OCI-LY7 (cell line): ENCODE data around the gene LPCAT3. TPM values are rescaled to one million over a fixed set of nuclear protein-coding genes. Genes with fewer than 3 reads are reported as not detected.

ENCODE experiments used
- BruUV-seq: library from RNA; stranded (reverse); fragments of 400-500 nt; replicated peaks from 2 replicates; lab custom pipeline; 2021; lab: Mats Ljungman, UMichigan
- CTCF ChIA-PET: fragments of 300-600 bp; sonication (Branson Sonifier 250); formaldehyde crosslinking; loops from one replicate; lab custom pipeline; 2022; ENCODE audit warnings: antibody characterized with exemption; ENCODE audit not compliant: unreplicated experiment; lab: Charles Lee
- POLR2A ChIA-PET: fragments of 300-600 bp; sonication (Branson Sonifier 250); formaldehyde crosslinking; loops from one replicate; lab custom pipeline; 2022; ENCODE audit warnings: antibody characterized with exemption; lab: Charles Lee
- DNase-seq: peaks from one replicate; pipeline ENCODE4 v3.0.0-alpha.2; 2015; ENCODE audit warnings: low spot score
- H2AFZ ChIP-seq: fragments of 200-600 bp; sonication (generic), shearing (Covaris generic); 2 replicates; pipeline ENCODE4 v1.6.1; 2014; ENCODE audit warnings: mild to moderate bottlenecking, antibody characterized with exemption, low read length, moderate library complexity
- H3K27ac ChIP-seq: fragments of 200-600 bp; sonication (generic); 2 replicates; pipeline ENCODE4 v1.5.1; 2014; ENCODE audit warnings: mixed run types, low read depth, mild to moderate bottlenecking, moderate library complexity, low read length, inconsistent platforms; ENCODE audit not compliant: poor library complexity, severe bottlenecking
- H3K36me3 ChIP-seq: fragments of 200-600 bp; sonication (generic); 2 replicates; pipeline ENCODE4 v1.6.1; 2014; ENCODE audit warnings: mild to moderate bottlenecking, antibody characterized with exemption, low read length, moderate library complexity, mixed read lengths; ENCODE audit not compliant: insufficient read depth
- H3K4me1 ChIP-seq: fragments of 200-600 bp; sonication (generic); 2 replicates; pipeline ENCODE4 v1.5.1; 2014; ENCODE audit warnings: mild to moderate bottlenecking, low read length; ENCODE audit not compliant: insufficient read depth, poor library complexity, severe bottlenecking
- H3K4me2 ChIP-seq: fragments of 200-600 bp; sonication (generic); 2 replicates; pipeline ENCODE4 v1.6.1; 2014; ENCODE audit warnings: mild to moderate bottlenecking, low read length
- H3K4me3 ChIP-seq: fragments of 200-600 bp; sonication (generic); 2 replicates; pipeline ENCODE4 v1.5.1; 2014; ENCODE audit warnings: mild to moderate bottlenecking, low read depth, low read length; ENCODE audit not compliant: poor library complexity, severe bottlenecking
- H3K79me2 ChIP-seq: fragments of 200-600 bp; sonication (generic); 2 replicates; pipeline ENCODE4 v1.6.1; 2016; ENCODE audit warnings: low read depth, mild to moderate bottlenecking, low read length, moderate library complexity, mixed read lengths; ENCODE audit not compliant: insufficient read depth
- H3K9me2 ChIP-seq: fragments of 200-600 bp; sonication (generic); 2 replicates; pipeline ENCODE4 v1.6.1; 2016; ENCODE audit warnings: mild to moderate bottlenecking, low read length, mixed read lengths; ENCODE audit not compliant: insufficient read depth
- H3K9me3 ChIP-seq: fragments of 200-600 bp; sonication (generic); 2 replicates; pipeline ENCODE4 v1.6.1; 2014; ENCODE audit warnings: mild to moderate bottlenecking, mixed run types, low read length, mixed read lengths
- H4K20me1 ChIP-seq: fragments of 200-600 bp; sonication (generic); 2 replicates; pipeline ENCODE4 v1.6.1; 2014; ENCODE audit warnings: mild to moderate bottlenecking, antibody characterized with exemption, low read length, moderate library complexity, mixed read lengths; ENCODE audit not compliant: insufficient read depth
- EZH2phosphoT487 ChIP-seq: fragments of 200-600 bp; sonication (generic); IDR thresholded peaks from 2 replicates; pipeline ENCODE4 v1.6.1; 2018; ENCODE audit warnings: low read depth, borderline replicate concordance, mild to moderate bottlenecking, mixed run types, antibody characterized with exemption, low read length, moderate library complexity, mixed read lengths
- intact Hi-C: fragments of 100-400 bp; cut with micrococcal nuclease; formaldehyde crosslinking; loops from one replicate; pipeline ENCODE4 v1.10.0; 2022; ENCODE audit not compliant: unreplicated experiment
- total RNA-seq, 2 experiments: library from RNA; depleted of rRNA in 1 of 2; stranded (reverse); fragments of >200 nt in 1 of 2; shearing (Covaris generic) in 1 of 2; gene quantifications; 2 replicates each; pipeline ENCODE4 v1.2.3, GENCODE V29; 2014 to 2022
- TF ChIP-seq, protein P1 (sequence below): fragments of 200-600 bp; sonication (generic); conservative IDR thresholded peaks from 2 replicates; pipeline ENCODE4 v1.5.1; 2014; ENCODE audit warnings: mild to moderate bottlenecking, antibody characterized with exemption, low read length, moderate library complexity, mixed read lengths

Gene LPCAT3
- total RNA-seq, 2 experiments from 2014 or later, result 17.4 to 29.7 TPM

DNA sequence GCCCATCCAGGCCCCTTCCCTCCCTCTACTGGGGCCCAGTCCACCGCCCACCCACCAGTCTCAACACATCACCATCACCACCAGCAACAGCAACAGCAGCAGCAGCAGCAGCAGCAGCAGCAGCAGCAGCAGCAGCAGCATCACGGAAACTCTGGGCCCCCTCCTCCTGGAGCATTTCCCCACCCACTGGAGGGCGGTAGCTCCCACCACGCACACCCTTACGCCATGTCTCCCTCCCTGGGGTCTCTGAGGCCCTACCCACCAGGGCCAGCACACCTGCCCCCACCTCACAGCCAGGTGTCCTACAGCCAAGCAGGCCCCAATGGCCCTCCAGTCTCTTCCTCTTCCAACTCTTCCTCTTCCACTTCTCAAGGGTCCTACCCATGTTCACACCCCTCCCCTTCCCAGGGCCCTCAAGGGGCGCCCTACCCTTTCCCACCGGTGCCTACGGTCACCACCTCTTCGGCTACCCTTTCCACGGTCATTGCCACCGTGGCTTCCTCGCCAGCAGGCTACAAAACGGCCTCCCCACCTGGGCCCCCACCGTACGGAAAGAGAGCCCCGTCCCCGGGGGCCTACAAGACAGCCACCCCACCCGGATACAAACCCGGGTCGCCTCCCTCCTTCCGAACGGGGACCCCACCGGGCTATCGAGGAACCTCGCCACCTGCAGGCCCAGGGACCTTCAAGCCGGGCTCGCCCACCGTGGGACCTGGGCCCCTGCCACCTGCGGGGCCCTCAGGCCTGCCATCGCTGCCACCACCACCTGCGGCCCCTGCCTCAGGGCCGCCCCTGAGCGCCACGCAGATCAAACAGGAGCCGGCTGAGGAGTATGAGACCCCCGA, 81.4 kb downstream of the LPCAT3 start:
- peak overlapping the region; percentile 86 for H3K4me2 ChIP-seq
- H3K4me3 ChIP-seq, result peak overlapping the region; percentile 81
- intact Hi-C loops, result loop anchor here (2.0 to 5.0 kb wide), 3 partner anchors 35 to 64 kb away; partner anchors contain the start of genes EMG1, PHB2 and SPSB2
- ChIA-PET POLR2A (interaction anchor here (0.6 to 2.3 kb wide), 8 partner anchors 9 to 56 kb away, joined by 3 to 8 read pairs (median 4); partner anchors contain the start of gene LRRC23), CTCF (interaction anchor here (0.6 to 1.0 kb wide), 2 partner anchors 45 to 64 kb away, joined by 3 to 5 read pairs; partner anchors contain the start of gene SPSB2)
- H2AFZ ChIP-seq, result peak overlapping the region; percentile 18; the same call in 1 of the 2 replicates
- TF ChIP-seq, protein P1, sequence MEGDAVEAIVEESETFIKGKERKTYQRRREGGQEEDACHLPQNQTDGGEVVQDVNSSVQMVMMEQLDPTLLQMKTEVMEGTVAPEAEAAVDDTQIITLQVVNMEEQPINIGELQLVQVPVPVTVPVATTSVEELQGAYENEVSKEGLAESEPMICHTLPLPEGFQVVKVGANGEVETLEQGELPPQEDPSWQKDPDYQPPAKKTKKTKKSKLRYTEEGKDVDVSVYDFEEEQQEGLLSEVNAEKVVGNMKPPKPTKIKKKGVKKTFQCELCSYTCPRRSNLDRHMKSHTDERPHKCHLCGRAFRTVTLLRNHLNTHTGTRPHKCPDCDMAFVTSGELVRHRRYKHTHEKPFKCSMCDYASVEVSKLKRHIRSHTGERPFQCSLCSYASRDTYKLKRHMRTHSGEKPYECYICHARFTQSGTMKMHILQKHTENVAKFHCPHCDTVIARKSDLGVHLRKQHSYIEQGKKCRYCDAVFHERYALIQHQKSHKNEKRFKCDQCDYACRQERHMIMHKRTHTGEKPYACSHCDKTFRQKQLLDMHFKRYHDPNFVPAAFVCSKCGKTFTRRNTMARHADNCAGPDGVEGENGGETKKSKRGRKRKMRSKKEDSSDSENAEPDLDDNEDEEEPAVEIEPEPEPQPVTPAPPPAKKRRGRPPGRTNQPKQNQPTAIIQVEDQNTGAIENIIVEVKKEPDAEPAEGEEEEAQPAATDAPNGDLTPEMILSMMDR, result peak; percentile 67
- no peak for TF ChIP-seq EZH2phosphoT487
- H3K4me1 ChIP-seq, result peaks cover 20% of the 10 kb centered on the region
- DNase-seq, result peak; percentile 82
- no TSS peak for BruUV-seq
- no peaks in the 10 kb centered on the region for H4K20me1 ChIP-seq
- peak overlapping the region; percentile 87 for H3K27ac ChIP-seq
- peaks cover 5% of the 10 kb centered on the region; the same call in 1 of the 2 replicates for H3K79me2 ChIP-seq
- no peaks in the 10 kb centered on the region for H3K9me3 ChIP-seq
- H3K9me2 ChIP-seq, result no peaks in the 10 kb centered on the region
- peaks cover 7% of the 10 kb centered on the region; the same call in 1 of the 2 replicates for H3K36me3 ChIP-seq

- H3K4me2 ChIP-seq, result peak overlapping the region; percentile 86
- no TSS peak for BruUV-seq
- H3K9me2 ChIP-seq, result no peaks in the 10 kb centered on the region
- ChIA-PET CTCF (interaction anchor here (0.6 kb wide), 1 partner anchor 44 kb away, joined by 3 read pairs; no protein-coding TSS in a partner anchor), POLR2A (interaction anchor here (0.6 to 2.2 kb wide), 7 partner anchors 12 to 57 kb away, joined by 3 to 8 read pairs (median 4); partner anchors contain the start of gene LRRC23)
- intact Hi-C loops, result loop anchor here (2.0 to 5.0 kb wide), 3 partner anchors 36 to 63 kb away; partner anchors contain the start of genes EMG1, PHB2 and SPSB2
- H3K27ac ChIP-seq, result peak overlapping the region; percentile 87
- no peak overlapping the region for H2AFZ ChIP-seq
- TF ChIP-seq EZH2phosphoT487, result no peak
- TF ChIP-seq, protein P1, result no peak
- DNase-seq, result no peak
- peaks cover 20% of the 10 kb centered on the region for H3K4me1 ChIP-seq
- H3K36me3 ChIP-seq, result peaks cover 7% of the 10 kb centered on the region; the same call in 1 of the 2 replicates
- H3K9me3 ChIP-seq, result no peaks in the 10 kb centered on the region
- peak overlapping the region; percentile 81 for H3K4me3 ChIP-seq
- no peaks in the 10 kb centered on the region for H4K20me1 ChIP-seq
- peaks cover 5% of the 10 kb centered on the region; the same call in 1 of the 2 replicates for H3K79me2 ChIP-seq
Measured at GRCh38 chr12:6936194-6936635, 82.1 kb downstream of the LPCAT3 start.
